Measurements from ENCODE around the gene FBLN2.
A peak's percentile ranks its signal among the peaks of the same experiment; 100 is the strongest.

The FBLN2 gene

GRCh38 chr3:13544293-13544831 is 4.6 kb upstream of the FBLN2 start:
- no peak for TF ChIP-seq CTCF (IDR thresholded peaks at IDR 0.05)
- intact Hi-C loops (cut with DNase I; ENCODE audit: low total_unique reads): no loop called here
- Histone ChIP-seq H3K27ac (peak overlapping the region; percentile 26 to 38), H3K9me3 (no peaks in the 10 kb centered on the region), H3K4me1 (peaks cover 0 to 35% (median 10%) of the 10 kb centered on the region in 4 donors), H3K36me3 (no peaks in the 10 kb centered on the region), H3K27me3 (peaks cover 0 to 20% of the 10 kb centered on the region in 2 donors), H3K4me3 (no peak overlapping the region)
- DNase-seq: no peak

- Histone ChIP-seq H3K27me3 (peaks cover 0 to 27% of the 10 kb centered on the region in 2 donors), H3K9me3 (no peaks in the 10 kb centered on the region), H3K4me3 (no peak overlapping the region), H3K36me3 (no peaks in the 10 kb centered on the region), H3K27ac (peak overlapping the region; percentile 26 to 38), H3K4me1 (peaks cover 0 to 41% (median 13%) of the 10 kb centered on the region in 4 donors)
- DNase-seq: no peak
- TF ChIP-seq CTCF (IDR thresholded peaks at IDR 0.05): no peak
- intact Hi-C loops (cut with DNase I; ENCODE audit: low total_unique reads): no loop called here
Observed at GRCh38 chr3:13544951-13545651, 3.8 kb upstream of the FBLN2 start.

- no peak overlapping the region for H3K27ac ChIP-seq
- no peak overlapping the region for H3K4me3 ChIP-seq
- peaks cover 0 to 29% of the 10 kb centered on the region in 2 donors for H3K27me3 ChIP-seq
- intact Hi-C loops (cut with DNase I; ENCODE audit: low total_unique reads): no loop called here
- no peaks in the 10 kb centered on the region for H3K36me3 ChIP-seq
- H3K9me3 ChIP-seq: no peaks in the 10 kb centered on the region
- no peak for TF ChIP-seq CTCF (IDR thresholded peaks at IDR 0.05)
- no peak for DNase-seq
- peaks cover 0 to 46% (median 18%) of the 10 kb centered on the region in 4 donors for H3K4me1 ChIP-seq
Observed at GRCh38 chr3:13545952-13546454, 2.9 kb upstream of the FBLN2 start.

GRCh38 chr3:13546667-13547171 is 2.2 kb upstream of the FBLN2 start:
- Histone ChIP-seq H3K27ac (peak overlapping the region; percentile 12 to 37), H3K36me3 (no peaks in the 10 kb centered on the region), H3K9me3 (no peaks in the 10 kb centered on the region), H3K4me1 (peaks cover 0 to 46% (median 20%) of the 10 kb centered on the region in 4 donors), H3K4me3 (no peak overlapping the region), H3K27me3 (peaks cover 0 to 32% of the 10 kb centered on the region in 2 donors)
- no peak for TF ChIP-seq CTCF (IDR thresholded peaks at IDR 0.05)
- intact Hi-C loops (cut with DNase I; ENCODE audit: low total_unique reads): no loop called here
- peak in 1 of 2 donors; percentile 64 for DNase-seq

- intact Hi-C loops (cut with DNase I; ENCODE audit: low total_unique reads): no loop called here
- Histone ChIP-seq H3K9me3 (no peaks in the 10 kb centered on the region), H3K36me3 (no peaks in the 10 kb centered on the region), H3K4me1 (peaks cover 0 to 47% (median 20%) of the 10 kb centered on the region in 4 donors), H3K27me3 (peaks cover 0 to 32% of the 10 kb centered on the region in 2 donors), H3K4me3 (no peak overlapping the region), H3K27ac (peak overlapping the region in 1 of 2 donors; percentile 49)
- DNase-seq: no peak
- TF ChIP-seq CTCF (IDR thresholded peaks at IDR 0.05): no peak
Observed at GRCh38 chr3:13547591-13548371, 1.1 kb upstream of the FBLN2 start.

Measured in tibial artery (tissue), 4 donors.